IMR-90 (cell line): ENCODE results near the gene ZNF565.

Experiments used
- CTCF ChIP-seq: conservative IDR thresholded peaks from 2 replicates; pipeline ENCODE4 v1.5.1; 2012; ENCODE audit warnings: mild to moderate bottlenecking, low read depth, low read length, improper control_type of control experiment
- MAZ ChIP-seq: IDR thresholded peaks from 2 replicates; pipeline ENCODE4 v1.6.1; 2012; ENCODE audit warnings: low read depth, mild to moderate bottlenecking, low read length, improper control_type of control experiment, moderate library complexity, borderline replicate concordance
- POLR2A ChIP-seq: IDR thresholded peaks from 2 replicates; pipeline ENCODE4 v1.6.1; 2012; ENCODE audit warnings: mild to moderate bottlenecking, low read depth, low read length
- RAD21 ChIP-seq: IDR thresholded peaks from 2 replicates; pipeline ENCODE4 v1.6.1; 2012; ENCODE audit warnings: low read length, improper control_type of control experiment
- RCOR1 ChIP-seq: IDR thresholded peaks from 2 replicates; pipeline ENCODE4 v1.6.1; 2012; ENCODE audit warnings: mild to moderate bottlenecking, low read length, improper control_type of control experiment; ENCODE audit not compliant: insufficient replicate concordance
- SMC3 ChIP-seq: fragments of 150-350 bp; IDR thresholded peaks from 2 replicates; pipeline ENCODE4 v1.6.1; 2016; ENCODE audit warnings: low read depth, mild to moderate bottlenecking, antibody characterized with exemption, low read length, moderate library complexity

- no peak for TF ChIP-seq CTCF
- TF ChIP-seq POLR2A: peak; percentile 67
- TF ChIP-seq RAD21: no peak
- TF ChIP-seq MAZ: no peak; the same call in 1 of the 2 replicates
- no peak for TF ChIP-seq SMC3
- TF ChIP-seq RCOR1: no peak
Measured at GRCh38 chr19:36215276-36216123, 1.0 kb upstream of the ZNF565 start.
